HCT116 (cell line): Measurements from ENCODE around the gene LGR6.

ENCODE experiments used
- CBX3 ChIP-seq: IDR thresholded peaks from 2 replicates; pipeline ENCODE4 v1.6.1; 2012; ENCODE audit warnings: low read depth
- CTCF ChIP-seq, 3 experiments: fragments of 200-600 bp in 1 of 3; sonication (generic) in 1 of 3; IDR thresholded peaks in 2 of 3; conservative IDR thresholded peaks in 1 of 3; 2 replicates each; pipeline ENCODE4 v1.5.1; 2012 to 2017; ENCODE audit warnings: low read depth in 2 of 3, low read length in 2 of 3, antibody characterized with exemption in 1 of 3, borderline replicate concordance in 1 of 3, control low read depth in 1 of 3, mild to moderate bottlenecking in 1 of 3, mixed read lengths in 1 of 3, mixed run types in 1 of 3, moderate library complexity in 1 of 3; ENCODE audit not compliant: insufficient read depth in 1 of 3
- EGR1 ChIP-seq: IDR thresholded peaks from 2 replicates; pipeline ENCODE4 v1.6.1; 2012; ENCODE audit warnings: low read depth
- EZH2 ChIP-seq: fragments of 200-600 bp; sonication (generic); IDR thresholded peaks from 2 replicates; pipeline ENCODE4 v1.6.1; 2017; ENCODE audit warnings: antibody characterized with exemption, mixed run types
- JUND ChIP-seq: IDR thresholded peaks from 2 replicates; pipeline ENCODE4 v1.6.1; 2012
- MAX ChIP-seq: IDR thresholded peaks from 2 replicates; pipeline ENCODE4 v1.6.1; 2012
- POLR2A ChIP-seq: IDR thresholded peaks from 2 replicates; pipeline ENCODE4 v1.7.0; 2011; ENCODE audit warnings: borderline replicate concordance; ENCODE audit not compliant: insufficient read depth, insufficient read length; ENCODE audit errors: extremely low read depth
- POLR2AphosphoS5 ChIP-seq: IDR thresholded peaks from 2 replicates; pipeline ENCODE4 v1.6.1; 2011; ENCODE audit warnings: mild to moderate bottlenecking, low read depth, low read length, moderate library complexity
- REST ChIP-seq: IDR thresholded peaks from 2 replicates; pipeline ENCODE4 v1.6.1; 2012; ENCODE audit warnings: low read depth
- SIN3A ChIP-seq: IDR thresholded peaks from 2 replicates; pipeline ENCODE4 v1.6.1; 2012; ENCODE audit warnings: low read depth
- SP1 ChIP-seq: IDR thresholded peaks from 2 replicates; pipeline ENCODE4 v1.6.1; 2012; ENCODE audit warnings: low read depth

GRCh38 chr1:202181586-202181985 lies 12.0 kb upstream of the LGR6 start:
- no peak for TF ChIP-seq POLR2AphosphoS5
- TF ChIP-seq EZH2, result no peak
- no peak for TF ChIP-seq CTCF (IDR thresholded peaks at IDR 0.05 in 2 of 3, conservative IDR thresholded peaks at IDR 0.05 in 1 of 3; ENCODE audit: borderline replicate concordance in 1 of 3, insufficient read depth in 1 of 3, low read depth in 2 of 3, low read length in 2 of 3)
- TF ChIP-seq SP1, result no peak
- no peak for TF ChIP-seq REST
- no peak for TF ChIP-seq SIN3A
- no peak for TF ChIP-seq POLR2A
- TF ChIP-seq JUND, result no peak
- no peak for TF ChIP-seq CBX3
- TF ChIP-seq MAX, result no peak
- no peak for TF ChIP-seq EGR1
